ENCODE data around the gene ABCB11.
"Not testable (repeated sequence)": the region's sequence is repeated elsewhere in the genome, so short reads cannot be mapped to it uniquely, and the experiment has no call there.

The ABCB11 gene

GRCh38 chr2:168970711-168971233 lies 60.4 kb downstream of the ABCB11 start:
- no peak for DNase-seq (ENCODE audit: low spot score)

GRCh38 chr2:168969865-168970264 lies 61.3 kb downstream of the ABCB11 start:
- DNase-seq (ENCODE audit: low spot score) = no peak

- DNase-seq (ENCODE audit: low spot score) = no peak
These were observed 62.8 kb downstream of the ABCB11 start for GRCh38 chr2:168968342-168968741.

- DNase-seq (ENCODE audit: low spot score) = no peak
These were observed 66.8 kb downstream of the ABCB11 start for GRCh38 chr2:168964251-168964807.

GRCh38 chr2:168962636-168963035 lies 68.5 kb downstream of the ABCB11 start:
- no peak for DNase-seq (ENCODE audit: low spot score)

GRCh38 chr2:168961450-168962229 lies 69.5 kb downstream of the ABCB11 start:
- peak; percentile 63 for DNase-seq (ENCODE audit: low spot score)

GRCh38 chr2:168956392-168956791 lies 74.7 kb downstream of the ABCB11 start:
- DNase-seq (ENCODE audit: low spot score) = no peak

- no peak for DNase-seq (ENCODE audit: low spot score)
These were observed 75.8 kb downstream of the ABCB11 start for GRCh38 chr2:168955321-168955720.

GRCh38 chr2:168954256-168954655 lies 76.9 kb downstream of the ABCB11 start:
- DNase-seq (ENCODE audit: low spot score) = no peak

- no peak for DNase-seq (ENCODE audit: low spot score)
These were observed 78.7 kb downstream of the ABCB11 start for GRCh38 chr2:168952424-168952823.

GRCh38 chr2:168951871-168952270 lies 79.3 kb downstream of the ABCB11 start:
- DNase-seq (ENCODE audit: low spot score) = no peak

GRCh38 chr2:168949324-168949723 lies 81.8 kb downstream of the ABCB11 start:
- DNase-seq (ENCODE audit: low spot score) = no peak

GRCh38 chr2:168948621-168949212 lies 82.4 kb downstream of the ABCB11 start:
- peak; percentile 18 for DNase-seq (ENCODE audit: low spot score)

GRCh38 chr2:168945508-168945907 lies 85.6 kb downstream of the ABCB11 start:
- DNase-seq (ENCODE audit: low spot score) = no peak

- DNase-seq (ENCODE audit: low spot score) = no peak
These were observed 87.1 kb downstream of the ABCB11 start for GRCh38 chr2:168944065-168944464.

GRCh38 chr2:168941297-168941696 lies 89.8 kb downstream of the ABCB11 start:
- DNase-seq (ENCODE audit: low spot score) = no peak

GRCh38 chr2:168939918-168940317 lies 91.2 kb downstream of the ABCB11 start:
- no peak for DNase-seq (ENCODE audit: low spot score)

GRCh38 chr2:168939061-168939460 lies 92.1 kb downstream of the ABCB11 start:
- no peak for DNase-seq (ENCODE audit: low spot score)

GRCh38 chr2:168935810-168936581 lies 95.1 kb downstream of the ABCB11 start:
- no peak for DNase-seq (ENCODE audit: low spot score)

- no peak for DNase-seq (ENCODE audit: low spot score)
These were observed 96.3 kb downstream of the ABCB11 start for GRCh38 chr2:168934826-168935225.

- not testable (repeated sequence) for DNase-seq (ENCODE audit: low spot score)
These were observed 99.0 kb downstream of the ABCB11 start for GRCh38 chr2:168932174-168932573.

GRCh38 chr2:168930242-168930641 lies 100.9 kb downstream of the ABCB11 start:
- no peak for DNase-seq (ENCODE audit: low spot score)
